ENCODE data around the gene GMIP. TPM values are rescaled to one million over a fixed set of nuclear protein-coding genes. Genes with fewer than 3 reads are reported as not detected.

GMIP gene
- total and polyA plus RNA-seq, 2 of the 13 experiments (the other 11 are each of a cell fraction or from before 2014, with no cell fraction given), result 1.5 to 1.8 TPM

- TF ChIP-seq NFIB (CRISPR knock-in tag; IDR thresholded peaks at IDR 0.05; ENCODE audit: borderline replicate concordance), result no peak
- TF ChIP-seq ZNF569 (CRISPR knock-in tag; IDR thresholded peaks at IDR 0.05; ENCODE audit: borderline replicate concordance), result no peak
- TF ChIP-seq ZNF816 (CRISPR knock-in tag; IDR thresholded peaks at IDR 0.05; ENCODE audit: borderline replicate concordance), result no peak
- TF ChIP-seq ZNF441 (CRISPR knock-in tag; IDR thresholded peaks at IDR 0.05; ENCODE audit: borderline replicate concordance), result no peak
- no peak; the same call in 1 of the 2 replicates for TF ChIP-seq ZNF704 (CRISPR knock-in tag; IDR thresholded peaks at IDR 0.05; ENCODE audit: borderline replicate concordance)
- TF ChIP-seq NPAS2 (CRISPR knock-in tag; IDR thresholded peaks at IDR 0.05; ENCODE audit: borderline replicate concordance), result no peak
- peak; percentile 46 for TF ChIP-seq ZNF331 (CRISPR knock-in tag; IDR thresholded peaks at IDR 0.05)
- no peak for TF ChIP-seq JARID2 (CRISPR knock-in tag; IDR thresholded peaks at IDR 0.05; ENCODE audit: insufficient replicate concordance)
- 0 out of 2 replicates have a peak, but pooled peaks have one; percentile 34 for TF ChIP-seq TGIF2 (CRISPR knock-in tag; IDR thresholded peaks at IDR 0.05)
- peak; percentile 60; the same call in 1 of the 2 replicates for TF ChIP-seq HOXA5 (CRISPR knock-in tag; IDR thresholded peaks at IDR 0.05)
- TF ChIP-seq EED (CRISPR knock-in tag; IDR thresholded peaks at IDR 0.05), result peak; percentile 33; the same call in 1 of the 2 replicates
- TF ChIP-seq TEF (CRISPR knock-in tag; IDR thresholded peaks at IDR 0.05), result no peak
- TF ChIP-seq RAD21 (CRISPR knock-in tag; IDR thresholded peaks at IDR 0.05), result peak; percentile 55
- TF ChIP-seq ZNF567 (CRISPR knock-in tag; IDR thresholded peaks at IDR 0.05; ENCODE audit: borderline replicate concordance), result 0 out of 2 replicates have a peak, but pooled peaks have one; percentile 26
- no peak for TF ChIP-seq ZNF576 (CRISPR knock-in tag; IDR thresholded peaks at IDR 0.05)
- TF ChIP-seq THAP7 (CRISPR knock-in tag; IDR thresholded peaks at IDR 0.05), result no peak; the same call in 1 of the 2 replicates
- no peak for TF ChIP-seq ZNF24 (IDR thresholded peaks at IDR 0.05)
- TF ChIP-seq SRF (IDR thresholded peaks at IDR 0.05; ENCODE audit: low read depth, low read length), result no peak
- 0 out of 2 replicates have a peak, but pooled peaks have one; percentile 53 for TF ChIP-seq BRCA1 (CRISPR knock-in tag; IDR thresholded peaks at IDR 0.05)
- peak; percentile 53 for TF ChIP-seq ZFP91 (CRISPR knock-in tag; IDR thresholded peaks at IDR 0.05; ENCODE audit: borderline replicate concordance)
- TF ChIP-seq ZNF562 (CRISPR knock-in tag; IDR thresholded peaks at IDR 0.05; ENCODE audit: borderline replicate concordance), result no peak
- TF ChIP-seq ZNF639 (CRISPR knock-in tag; conservative IDR thresholded peaks at IDR 0.05), result peak; percentile 63; the same call in 1 of the 2 replicates
Measured at GRCh38 chr19:19663256-19664120, 20.0 kb upstream of the GMIP start, which contains the start of gene ATP13A1 (continued).

Measured in HepG2 (cell line).